Measurements from ENCODE around the gene TANGO2.

- TF ChIP-seq YY1 (IDR thresholded peaks at IDR 0.05; ENCODE audit: insufficient read depth, insufficient read length) (no peak), ZNF274 (IDR thresholded peaks at IDR 0.05; ENCODE audit: low read depth, low read length) (no peak)
These were observed 5.7 kb upstream of the TANGO2 start for GRCh38 chr22:20015187-20015625.
